ENCODE data around the gene DBNDD1. TPM values are rescaled to one million over a fixed set of nuclear protein-coding genes. Genes with fewer than 3 reads are reported as not detected.

The DBNDD1 gene
- polyA plus RNA-seq, 1 of the 3 experiments (the other 2 are of a cell fraction): 27.9 TPM

GRCh38 chr16:90022209-90023077, 3.2 kb upstream of the DBNDD1 start (continued):
- no peak for TF ChIP-seq NFIC (IDR thresholded peaks at IDR 0.05; ENCODE audit: borderline replicate concordance)
- no peak for TF ChIP-seq FOSL2 (IDR thresholded peaks at IDR 0.05; ENCODE audit: borderline replicate concordance, low read depth)
- TF ChIP-seq MXI1 (IDR thresholded peaks at IDR 0.05; ENCODE audit: low read depth, low read length): peak; percentile 71; the same call in 1 of the 2 replicates
- TF ChIP-seq FOXJ3 (CRISPR knock-in tag; IDR thresholded peaks at IDR 0.05): no peak
- no peak for TF ChIP-seq FOXM1 (IDR thresholded peaks at IDR 0.05; ENCODE audit: low read depth)
- TF ChIP-seq CTCF (IDR thresholded peaks at IDR 0.05): no peak
- TF ChIP-seq USF2 (IDR thresholded peaks at IDR 0.05; ENCODE audit: borderline replicate concordance, low read depth, low read length): no peak
- no peak for TF ChIP-seq TCF12 (IDR thresholded peaks at IDR 0.05)
- TF ChIP-seq ZBTB33 (IDR thresholded peaks at IDR 0.05; ENCODE audit: borderline replicate concordance, low read depth): peak; percentile 99
- peak; percentile 79; the same call in 1 of the 2 replicates for TF ChIP-seq POLR2AphosphoS5 (IDR thresholded peaks at IDR 0.05; ENCODE audit: low read depth, low read length)
- peak; percentile 76; the same call in 1 of the 2 replicates for TF ChIP-seq TAF1 (IDR thresholded peaks at IDR 0.05; ENCODE audit: borderline replicate concordance, low read depth, low read length)
- TF ChIP-seq IRF3 (IDR thresholded peaks at IDR 0.05; ENCODE audit: low read depth, low read length): no peak

All from SK-N-SH (cell line).